ENCODE results near the gene IRF1. TPM values are rescaled to one million over a fixed set of nuclear protein-coding genes. Genes with fewer than 3 reads are reported as not detected.
"Not testable (repeated sequence)": the region's sequence is repeated elsewhere in the genome, so short reads cannot be mapped to it uniquely, and the experiment has no call there.

The IRF1 gene
- total and polyA plus RNA-seq, 2 experiments from 2014 or later: 5.7 to 6.0 TPM

- Histone ChIP-seq H3K27me3 (peaks cover 10% of the 10 kb centered on the region), H3K4me3 (no peak overlapping the region), H3K36me3 (no peaks in the 10 kb centered on the region), H3K4me1 (ENCODE audit: low read depth) (peaks cover 5% of the 10 kb centered on the region), H3K27ac (no peak overlapping the region), H3K9me3 (ENCODE audit: low read depth) (no peaks in the 10 kb centered on the region)
- TF ChIP-seq, protein P1, sequence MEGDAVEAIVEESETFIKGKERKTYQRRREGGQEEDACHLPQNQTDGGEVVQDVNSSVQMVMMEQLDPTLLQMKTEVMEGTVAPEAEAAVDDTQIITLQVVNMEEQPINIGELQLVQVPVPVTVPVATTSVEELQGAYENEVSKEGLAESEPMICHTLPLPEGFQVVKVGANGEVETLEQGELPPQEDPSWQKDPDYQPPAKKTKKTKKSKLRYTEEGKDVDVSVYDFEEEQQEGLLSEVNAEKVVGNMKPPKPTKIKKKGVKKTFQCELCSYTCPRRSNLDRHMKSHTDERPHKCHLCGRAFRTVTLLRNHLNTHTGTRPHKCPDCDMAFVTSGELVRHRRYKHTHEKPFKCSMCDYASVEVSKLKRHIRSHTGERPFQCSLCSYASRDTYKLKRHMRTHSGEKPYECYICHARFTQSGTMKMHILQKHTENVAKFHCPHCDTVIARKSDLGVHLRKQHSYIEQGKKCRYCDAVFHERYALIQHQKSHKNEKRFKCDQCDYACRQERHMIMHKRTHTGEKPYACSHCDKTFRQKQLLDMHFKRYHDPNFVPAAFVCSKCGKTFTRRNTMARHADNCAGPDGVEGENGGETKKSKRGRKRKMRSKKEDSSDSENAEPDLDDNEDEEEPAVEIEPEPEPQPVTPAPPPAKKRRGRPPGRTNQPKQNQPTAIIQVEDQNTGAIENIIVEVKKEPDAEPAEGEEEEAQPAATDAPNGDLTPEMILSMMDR (IDR thresholded peaks at IDR 0.05; ENCODE audit: low read depth, low read length): no peak
- DNase-seq (ENCODE audit: low read depth in 1 of 2, low spot score in 1 of 2): no peak
Measured at GRCh38 chr5:132486318-132487094, 4.1 kb downstream of the IRF1 start.

DNA sequence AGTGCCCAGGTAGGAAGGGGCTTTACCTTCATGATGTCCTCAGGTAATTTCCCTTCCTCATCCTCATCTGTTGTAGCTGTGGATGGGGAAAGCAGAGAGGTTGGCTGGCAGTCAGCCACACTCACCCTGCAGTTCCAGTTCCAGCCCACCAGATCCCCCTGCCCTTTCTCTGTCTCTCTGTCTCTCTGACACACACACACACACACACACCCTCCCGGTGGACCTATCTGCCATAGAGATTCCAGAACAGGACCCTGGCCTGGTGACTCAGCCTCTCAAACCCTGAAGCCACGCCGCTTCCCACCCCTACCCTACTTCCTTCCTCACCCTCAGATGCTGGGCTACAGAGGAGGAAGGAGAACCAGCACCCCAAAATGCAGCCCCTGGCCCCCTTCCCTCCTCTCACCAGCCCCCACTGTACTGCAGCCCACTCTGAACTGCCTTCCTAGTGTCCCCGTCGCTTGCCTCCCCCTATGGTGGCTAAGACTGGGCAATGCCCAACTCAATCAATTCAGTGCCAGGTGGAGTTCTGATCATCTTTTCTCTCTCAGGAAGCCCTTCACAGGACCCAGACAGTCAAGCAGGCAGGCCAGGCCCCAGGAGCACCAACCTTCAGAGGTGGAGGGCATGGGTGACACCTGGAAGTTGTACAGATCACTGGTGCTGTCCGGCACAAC, 4.8 kb downstream of the IRF1 start:
- TF ChIP-seq, protein P1 (IDR thresholded peaks at IDR 0.05; ENCODE audit: low read depth, low read length): no peak
- no peak overlapping the region for H3K4me3 ChIP-seq
- peaks cover 5% of the 10 kb centered on the region for H3K4me1 ChIP-seq (ENCODE audit: low read depth)
- no peak overlapping the region for H3K27ac ChIP-seq
- DNase-seq (ENCODE audit: low read depth in 1 of 2, low spot score in 1 of 2): no peak
- H3K27me3 ChIP-seq: peaks cover 10% of the 10 kb centered on the region
- H3K9me3 ChIP-seq (ENCODE audit: low read depth): no peaks in the 10 kb centered on the region
- H3K36me3 ChIP-seq: no peaks in the 10 kb centered on the region

GRCh38 chr5:132484876-132485640, 5.5 kb downstream of the IRF1 start:
- not testable (repeated sequence) for H3K36me3 ChIP-seq; H3K9me3 ChIP-seq (ENCODE audit: low read depth); DNase-seq (ENCODE audit: low read depth in 1 of 2, low spot score in 1 of 2); H3K27ac ChIP-seq; H3K4me3 ChIP-seq; H3K4me1 ChIP-seq (ENCODE audit: low read depth)
- H3K27me3 ChIP-seq: peaks cover 10% of the 10 kb centered on the region

DNA sequence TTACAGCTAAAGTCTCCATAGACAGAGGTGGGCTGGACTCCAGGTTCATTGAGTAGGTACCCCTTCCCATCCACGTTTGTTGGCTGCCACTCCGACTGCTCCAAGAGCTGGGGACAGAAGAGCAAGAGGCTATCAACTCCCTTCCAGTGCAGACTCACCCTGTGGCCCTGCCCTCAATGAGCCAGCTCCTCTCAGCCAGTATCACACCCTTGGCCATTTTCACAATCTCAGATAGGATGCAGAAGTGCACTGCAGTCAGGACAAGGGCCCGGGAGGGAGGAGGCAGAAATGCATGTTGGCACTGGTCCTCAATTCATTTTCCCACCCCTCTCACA, 6.2 kb downstream of the IRF1 start:
- Histone ChIP-seq H3K27ac (no peak overlapping the region), H3K4me1 (ENCODE audit: low read depth) (peaks cover under 1% of the 10 kb centered on the region), H3K4me3 (no peak overlapping the region), H3K9me3 (ENCODE audit: low read depth) (no peaks in the 10 kb centered on the region), H3K27me3 (peaks cover 4% of the 10 kb centered on the region), H3K36me3 (no peaks in the 10 kb centered on the region)
- DNase-seq (ENCODE audit: low read depth in 1 of 2, low spot score in 1 of 2): no peak
- TF ChIP-seq, protein P1 (IDR thresholded peaks at IDR 0.05; ENCODE audit: low read depth, low read length): no peak

DNA sequence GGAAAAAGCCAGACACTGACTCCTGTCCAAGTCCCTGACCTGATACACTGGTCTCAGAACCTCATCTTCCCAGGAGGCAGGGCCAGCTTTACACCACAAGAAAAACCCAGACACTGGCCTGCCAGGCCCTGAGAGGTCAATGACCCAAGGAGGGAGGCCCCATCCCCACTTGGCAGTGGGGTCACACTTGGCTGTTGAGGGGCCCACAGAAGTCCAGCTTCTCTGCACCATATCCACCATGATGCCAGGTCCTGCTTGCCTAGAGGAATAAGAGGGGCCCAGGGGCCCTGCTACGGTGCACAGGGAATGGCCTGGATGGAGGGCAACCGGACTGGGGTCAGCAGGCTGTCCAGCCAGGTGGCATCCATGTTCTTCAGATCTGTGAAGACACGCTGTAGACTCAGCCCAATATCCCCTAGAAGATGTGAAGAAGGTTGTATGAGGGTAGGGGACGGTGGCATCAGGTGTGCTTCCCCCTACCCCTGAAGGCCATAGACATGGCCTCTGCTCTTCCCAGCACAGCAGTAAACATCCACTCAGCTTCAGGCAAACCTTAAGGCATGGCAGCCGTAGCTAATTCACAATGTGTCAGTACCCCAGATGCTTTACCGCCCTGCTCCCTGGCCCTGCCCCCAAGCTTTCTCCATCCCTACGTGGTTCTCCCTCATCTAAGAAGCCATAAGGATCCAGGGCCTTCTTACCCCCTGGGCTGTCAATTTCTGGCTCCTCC, 6.7 kb downstream of the IRF1 start:
- TF ChIP-seq, protein P1 (IDR thresholded peaks at IDR 0.05; ENCODE audit: low read depth, low read length): no peak
- H3K27ac ChIP-seq: no peak overlapping the region
- DNase-seq (ENCODE audit: low read depth in 1 of 2, low spot score in 1 of 2): no peak

More for the DNA sequence above, 6.7 kb downstream of the IRF1 start:
- no peaks in the 10 kb centered on the region for H3K4me1 ChIP-seq (ENCODE audit: low read depth)
- H3K4me3 ChIP-seq: no peak overlapping the region
- H3K27me3 ChIP-seq: no peaks in the 10 kb centered on the region
- H3K36me3 ChIP-seq: no peaks in the 10 kb centered on the region
- no peaks in the 10 kb centered on the region for H3K9me3 ChIP-seq (ENCODE audit: low read depth)
